ENCODE measurements around the gene P4HTM. TPM values are rescaled to one million over a fixed set of nuclear protein-coding genes. Genes with fewer than 3 reads are reported as not detected.

Gene P4HTM
- total and polyA plus RNA-seq, 2 of the 8 experiments (the other 6 are each of a cell fraction or from before 2014, with no cell fraction given), result 19.1 to 25.4 TPM

DNA sequence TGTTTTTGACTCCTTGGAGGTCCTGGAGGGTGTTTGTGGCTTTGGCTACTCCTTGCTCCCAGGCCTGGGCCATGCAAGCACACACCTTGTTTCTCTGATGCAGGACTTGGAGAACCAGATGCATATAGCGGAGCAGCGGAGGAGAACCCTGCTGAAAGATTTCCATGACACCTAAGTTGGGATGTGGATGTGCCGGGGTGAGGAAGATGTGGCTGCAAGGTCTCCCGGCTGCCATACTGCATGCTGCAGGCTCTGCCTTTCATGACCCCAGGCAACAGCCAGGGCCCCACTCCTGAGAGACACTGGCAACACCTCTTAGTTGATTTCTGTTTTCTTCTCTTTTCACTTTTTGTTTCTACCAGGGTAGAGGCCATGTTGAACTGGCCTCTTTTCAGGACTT, 6.9 kb upstream of the P4HTM start:
- ChIA-PET CTCF (ENCODE audit: partially characterized antibody) (interaction anchor here (0.7 to 19.9 kb wide), 3 partner anchors 13 to 32 kb away, joined by 3 to 467 read pairs (median 3); partner anchors contain the start of genes DALRD3, NDUFAF3 and WDR6), POLR2A (ENCODE audit: partially characterized antibody) (interaction anchor here (1.2 to 38.8 kb wide), 2 partner anchors 9 to 30 kb away, joined by 3 to 1518 read pairs; partner anchors contain the start of genes DALRD3, IMPDH2, NDUFAF3 and WDR6)
- peaks cover 2% of the 10 kb centered on the region; the same call in 1 of the 2 replicates for H3K79me1 ChIP-seq (ENCODE audit: low read depth, low read length)
- no peaks in the 10 kb centered on the region for H3K4me1 ChIP-seq (replicated peaks in 1 of 4; ENCODE audit: control insufficient read depth in 3 of 4, insufficient read depth in 4 of 4, low read length in 3 of 4)
- no peak overlapping the region for H3K18ac ChIP-seq (ENCODE audit: extremely low read depth, low read length)
- no peaks in the 10 kb centered on the region for H3K27me3 ChIP-seq (replicated peaks in 1 of 4; ENCODE audit: control insufficient read depth in 3 of 4, extremely low read depth in 1 of 4, insufficient read depth in 3 of 4, low read length in 3 of 4)
- H2BK5ac ChIP-seq (ENCODE audit: low read depth, low read length), result no peak overlapping the region
- no peak for DNase-seq (ENCODE audit: low read depth in 1 of 2, low spot score in 2 of 2)
- no peak for FAIRE-seq
- peaks cover 15 to 59% (median 47%) of the 10 kb centered on the region in 4 experiments for H3K36me3 ChIP-seq (ENCODE audit: control insufficient read depth in 2 of 4, insufficient read depth in 4 of 4, low read length in 3 of 4)
- no peak overlapping the region for H2AFZ ChIP-seq (ENCODE audit: low read length)
- H3K4me2 ChIP-seq (ENCODE audit: insufficient read depth in 1 of 2, low read depth in 2 of 2, low read length in 2 of 2), result no peak overlapping the region
- no peak overlapping the region for H3K56ac ChIP-seq (replicated peaks; ENCODE audit: insufficient read length, low read depth, low read length)
- no peak overlapping the region for H2AK5ac ChIP-seq (ENCODE audit: low read depth, low read length)
- no peak overlapping the region for H4K91ac ChIP-seq (replicated peaks; ENCODE audit: insufficient read length, low read length)
- H3K23me2 ChIP-seq (ENCODE audit: low read depth, low read length), result no peaks in the 10 kb centered on the region
- H3K23ac ChIP-seq (ENCODE audit: insufficient read length), result no peak overlapping the region
- no peak overlapping the region for H2BK120ac ChIP-seq (replicated peaks; ENCODE audit: low read depth, low read length)
- no peak overlapping the region for H3K4ac ChIP-seq (replicated peaks; ENCODE audit: insufficient read length, low read depth, low read length)
- no peaks in the 10 kb centered on the region for H3K9me3 ChIP-seq (ENCODE audit: insufficient read depth in 2 of 2, low read depth in 1 of 2, low read length in 1 of 2)
- H2BK12ac ChIP-seq (ENCODE audit: low read depth, low read length), result no peak overlapping the region
- H4K8ac ChIP-seq (ENCODE audit: extremely low read depth, insufficient read depth, low read length), result no peak overlapping the region
- no peak overlapping the region for H2BK20ac ChIP-seq (ENCODE audit: low read length)
- H4K20me1 ChIP-seq (replicated peaks in 1 of 2; ENCODE audit: control insufficient read depth in 1 of 2, insufficient read depth in 2 of 2, low read length in 2 of 2), result peaks cover 3 to 11% of the 10 kb centered on the region in 2 experiments
- H3K27ac ChIP-seq (ENCODE audit: low read depth, low read length), result no peak overlapping the region
- TF ChIP-seq POU5F1 (IDR thresholded peaks at IDR 0.05; ENCODE audit: low read depth, low read length), result no peak
- no peaks in the 10 kb centered on the region for H3K79me2 ChIP-seq (ENCODE audit: control insufficient read depth in 1 of 2, insufficient read depth in 2 of 2, low read length in 2 of 2)
- H4K5ac ChIP-seq (ENCODE audit: insufficient read length, low read depth, low read length), result no peak overlapping the region
- H3K14ac ChIP-seq (ENCODE audit: insufficient read length), result no peak overlapping the region
- H2BK15ac ChIP-seq (ENCODE audit: low read length), result no peak overlapping the region
- no peak overlapping the region for H3K9ac ChIP-seq (replicated peaks in 1 of 4; ENCODE audit: extremely low read depth in 1 of 4, low read depth in 3 of 4, low read length in 3 of 4)
- no peak overlapping the region for H3K4me3 ChIP-seq (ENCODE audit: extremely low read depth in 1 of 4, insufficient read depth in 2 of 4, low read depth in 3 of 4, low read length in 4 of 4)
- WGBS, 2 experiments (ENCODE audit: extremely low coverage in 1 of 2, insufficient coverage in 1 of 2, insufficient read length in 1 of 2, insufficient replicate concordance in 2 of 2, low coverage in 1 of 2, low lambda C conversion rate in 2 of 2, missing lambda C conversion rate in 1 of 2), result 100% methylated on average over 4 of the region's 4 CpGs; no CpG with 5 or more reads in 1 of the 2 experiments

All from H1 (cell line).